K562 (cell line): Measurements from ENCODE around the gene GABARAPL2. TPM values are rescaled to one million over a fixed set of nuclear protein-coding genes. Genes with fewer than 3 reads are reported as not detected.

Experiments
- ATAC-seq: fragments of 200-7000 bp; cut with Tn5 transposase; 3 replicates; pipeline ENCODE4 v1.9.1; 2020; ENCODE audit warnings: moderate library complexity
- BruUV-seq: library from RNA; stranded (reverse); fragments of 400-500 nt; replicated peaks from 2 replicates; lab custom pipeline; 2021; lab: Mats Ljungman, UMichigan
- CTCF ChIA-PET: fragments of 300-600 bp; formaldehyde crosslinking; extraction: SDS; loops from one replicate; lab custom pipeline; 2021; ENCODE audit warnings: low intra/inter-chr PET ratio; lab: Yijun Ruan, JAX
- POLR2A ChIA-PET: fragments of 300-600, 350-650 bp; sonication (Branson Sonifier 250); formaldehyde crosslinking; extraction: SDS; loops from one replicate; lab custom pipeline; 2021; ENCODE audit warnings: antibody characterized with exemption, inconsistent platforms; lab: Yijun Ruan, JAX
- DNase-seq, 4 experiments: peaks; one replicate each; pipeline versions ENCODE4 v3.0.0 to v3.0.0-alpha.2; 2011 to 2018; ENCODE audit warnings: low spot score in 3 of 4, mixed read lengths in 3 of 4; ENCODE audit errors: extremely low read depth in 1 of 4
- FAIRE-seq: peaks from 2 replicates; lab custom pipeline; 2011; peaks lifted over from hg19 to GRCh38; lab: Jason Lieb, UNC
- H2AFZ ChIP-seq: 2 replicates; pipeline ENCODE4 v1.6.0; 2011; ENCODE audit warnings: low read depth, low read length, control low read depth, inconsistent platforms
- H3K27ac ChIP-seq: fragments of 200-600 bp; 3 replicates; pipeline ENCODE4 v1.8.0; 2011; ENCODE audit warnings: low read depth, mild to moderate bottlenecking, control low read depth, inconsistent platforms, low read length, moderate library complexity, mixed read lengths; ENCODE audit errors: extremely low read depth
- H3K27me3 ChIP-seq, 2 experiments: fragments of 300-600 bp in 1 of 2; 2 replicates in 1 of 2; 3 replicates in 1 of 2; pipeline versions ENCODE4 v1.6.0 to v1.8.0; 2011; ENCODE audit warnings: inconsistent platforms in 2 of 2, low read length in 2 of 2, mild to moderate bottlenecking in 1 of 2, mixed read lengths in 1 of 2, moderate library complexity in 1 of 2; ENCODE audit not compliant: control insufficient read depth in 2 of 2, insufficient read depth in 2 of 2
- H3K36me3 ChIP-seq: fragments of 300-600 bp; 3 replicates; pipeline ENCODE4 v1.8.0; 2011; ENCODE audit warnings: mild to moderate bottlenecking, low read length, inconsistent platforms; ENCODE audit not compliant: control insufficient read depth, insufficient read depth
- H3K4me1 ChIP-seq, 2 experiments: fragments of 200-600 bp in 1 of 2; replicated peaks in 1 of 2; 2 replicates in 1 of 2; 3 replicates in 1 of 2; pipeline versions ENCODE4 v1.5.1 to v1.8.0; 2011; ENCODE audit warnings: inconsistent platforms in 2 of 2, low read length in 2 of 2, mild to moderate bottlenecking in 1 of 2, mixed read lengths in 1 of 2, moderate library complexity in 1 of 2; ENCODE audit not compliant: control insufficient read depth in 2 of 2, insufficient read depth in 2 of 2
- H3K4me2 ChIP-seq: 2 replicates; pipeline ENCODE4 v1.6.1; 2011; ENCODE audit warnings: low read length, control low read depth, inconsistent platforms, mixed read lengths; ENCODE audit not compliant: insufficient read depth
- H3K4me3 ChIP-seq: fragments of 200-600 bp; sonication (generic), shearing (Covaris generic); 2 replicates; pipeline ENCODE4 v1.5.1; 2016; ENCODE audit warnings: control low read depth, inconsistent platforms
- H3K79me2 ChIP-seq: fragments of 200-600 bp; 3 replicates; pipeline ENCODE4 v1.8.0; 2011; ENCODE audit warnings: low read length, inconsistent platforms; ENCODE audit not compliant: control insufficient read depth, insufficient read depth
- H3K9ac ChIP-seq, 2 experiments: 2 replicates each; pipeline versions ENCODE4 v1.6.0 to v1.6.1; 2011; ENCODE audit warnings: low read depth in 2 of 2, low read length in 2 of 2, control low read depth in 1 of 2, inconsistent platforms in 1 of 2, mild to moderate bottlenecking in 1 of 2, mixed read lengths in 1 of 2; ENCODE audit not compliant: insufficient read depth in 1 of 2
- H3K9me1 ChIP-seq: one replicate; pipeline ENCODE4 v1.6.0; 2011; ENCODE audit warnings: inconsistent platforms, mild to moderate bottlenecking, low read length, moderate library complexity; ENCODE audit not compliant: control insufficient read depth, insufficient read depth
- H3K9me3 ChIP-seq: replicated peaks from 2 replicates; pipeline ENCODE4 v1.5.1; 2011; ENCODE audit warnings: low read depth, low read length, inconsistent platforms; ENCODE audit not compliant: control insufficient read depth, insufficient read depth
- H4K20me1 ChIP-seq: replicated peaks from 2 replicates; pipeline ENCODE4 v1.6.1; 2011; ENCODE audit warnings: low read length, inconsistent platforms, mixed read lengths; ENCODE audit not compliant: control insufficient read depth, insufficient read depth
- ARID1B ChIP-seq: fragments of 450-650 bp; IDR thresholded peaks from 2 replicates; pipeline ENCODE4 v1.6.1; 2016; ENCODE audit warnings: antibody characterized with exemption, mild to moderate bottlenecking, inconsistent platforms
- BACH1 ChIP-seq: fragments of 200-800 bp; sonication (Bioruptor generic); IDR thresholded peaks from 2 replicates; pipeline ENCODE4 v1.6.1; 2016; ENCODE audit warnings: missing genetic modification characterization, missing compliant biosample characterization
- PATZ1 ChIP-seq: fragments of 250-450 bp; sonication (Bioruptor Pico); IDR thresholded peaks from 2 replicates; pipeline ENCODE4 v1.5.0; 2020; ENCODE audit warnings: mild to moderate bottlenecking, borderline replicate concordance
- RBM22 ChIP-seq: fragments of 200-400 bp; formaldehyde crosslinking; IDR thresholded peaks from 2 replicates; pipeline ENCODE4 v1.6.1; 2018; ENCODE audit warnings: low read length, low read depth; ENCODE audit not compliant: poor library complexity, severe bottlenecking
- STAT5A ChIP-seq: IDR thresholded peaks from 2 replicates; pipeline ENCODE4 v1.6.1; 2012; ENCODE audit warnings: low read length, inconsistent platforms, borderline replicate concordance
- TEAD1 ChIP-seq, 2 experiments: fragments of 450-650 bp in 1 of 2; sonication (generic) in 1 of 2; formaldehyde crosslinking; IDR thresholded peaks; 2 replicates each; pipeline versions ENCODE4 v1.4.0 to v1.8.0; 2020 to 2022; ENCODE audit warnings: mild to moderate bottlenecking in 2 of 2, missing genetic modification reagents in 1 of 2
- WGBS: fragments of 100-300 bp; shearing (Covaris generic); methylation state at CpG from one replicate; pipeline ENCODE4 v1.1.6; 2016; ENCODE audit warnings: low coverage, mixed read lengths; ENCODE audit not compliant: insufficient coverage; ENCODE audit errors: missing lambda C conversion rate; 5-methylcytosine and 5-hydroxymethylcytosine counted together
- in situ Hi-C: fragments of 300-500 bp; cut with MboI; formaldehyde crosslinking; loops from 4 replicates; pipeline ENCODE4 v1.15.0; 2018; ENCODE audit warnings: inconsistent platforms, mixed read lengths
- intact Hi-C: fragments of 100-400 bp; cut with micrococcal nuclease; formaldehyde crosslinking; loops from 2 replicates; pipeline ENCODE4 v1.14.2; 2022
- polyA plus RNA-seq, 8 experiments: library from polyadenylated mRNA; depleted of rRNA in 4 of 8; stranded (reverse) in 5 of 8; unstranded in 3 of 8; fragments of >200 nt; fragmentation: Nextera tagmentation in 2 of 8; fragmentation: Illumina TruSeq in 1 of 8; extraction: Ambion mirVana in 2 of 8; extraction: Trizol in 1 of 8; gene quantifications; 2 replicates each; pipeline versions ENCODE4 v1.2.1 to v1.2.3, GENCODE V29; 2011 to 2014; ENCODE audit warnings: inconsistent platforms in 1 of 8, missing spikeins in 1 of 8
- total RNA-seq, 7 experiments: library from RNA; depleted of rRNA in 6 of 7; stranded (reverse); fragments of >200 nt in 6 of 7; fragmentation: Illumina TruSeq in 2 of 7; extraction: Trizol in 2 of 7; gene quantifications; 2 replicates each; pipeline versions ENCODE4 v1.2.1 to v1.2.3, GENCODE V29; 2011 to 2021; ENCODE audit warnings: low replicate concordance in 1 of 7

Gene GABARAPL2
- total and polyA plus RNA-seq, 9 of the 15 experiments (the other 6 are each of a cell fraction or from before 2014, with no cell fraction given) = 42.1 to 288 (median 91.8) TPM

DNA sequence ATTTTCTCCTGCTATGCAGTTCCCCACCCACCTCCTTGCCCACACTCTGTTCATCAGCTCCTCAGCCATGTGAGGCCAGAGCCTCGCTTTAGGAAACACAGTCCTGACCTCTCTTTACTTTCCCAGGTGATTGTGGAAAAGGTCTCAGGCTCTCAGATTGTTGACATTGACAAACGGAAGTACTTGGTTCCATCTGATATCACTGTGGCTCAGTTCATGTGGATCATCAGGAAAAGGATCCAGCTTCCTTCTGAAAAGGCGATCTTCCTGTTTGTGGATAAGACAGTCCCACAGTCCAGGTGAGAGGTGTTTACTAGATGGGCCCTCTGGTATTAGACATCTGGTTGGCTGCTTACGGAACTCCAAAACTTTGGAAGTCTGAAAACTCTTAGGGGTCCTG lies 1.7 kb downstream of the GABARAPL2 start (continued):
- TF ChIP-seq PATZ1 (no peak), ARID1B (no peak), BACH1 (tag) (no peak)

- CTCF ChIA-PET = no interaction called here
- Histone ChIP-seq H3K36me3 (peaks cover 76% of the 10 kb centered on the region; the same call in 2 of the 3 replicates), H3K9me1 (no peaks in the 10 kb centered on the region), H3K4me1 (peaks cover 24 to 31% of the 10 kb centered on the region in 2 experiments; a peak in 4 of 5 replicates), H3K9me3 (no peaks in the 10 kb centered on the region), H2AFZ (no peak overlapping the region), H3K27ac (no peak overlapping the region), H3K4me2 (no peak overlapping the region), H3K9ac (peak overlapping the region in 1 of 2 experiments; percentile 15; a peak in 1 of 4 replicates), H4K20me1 (peaks cover 12% of the 10 kb centered on the region; the same call in 1 of the 2 replicates), H3K79me2 (peaks cover 30% of the 10 kb centered on the region), H3K4me3 (no peak overlapping the region), H3K27me3 (no peaks in the 10 kb centered on the region)
- 65% methylated on average over 4 of the region's 5 CpGs for WGBS
- BruUV-seq = no TSS peak
- intact Hi-C loops (no loop called here), in situ Hi-C loops (no loop called here)
- TF ChIP-seq RBM22 = no peak
- TF ChIP-seq TEAD1 (CRISPR knock-in tag; IDR thresholded peaks at IDR 0.05) = no peak
- no peak for TF ChIP-seq STAT5A
- DNase-seq (no peak), ATAC-seq (no peak), FAIRE-seq (no peak)
- POLR2A ChIA-PET = interaction anchor here (1.5 kb wide), 1 partner anchor 10 kb away, joined by 3 read pairs; no protein-coding TSS in a partner anchor
These were observed 4.4 kb downstream of the GABARAPL2 start for GRCh38 chr16:75570396-75571065.
